Measurements from ENCODE around the gene LMNTD2. TPM values are rescaled to one million over a fixed set of nuclear protein-coding genes. Genes with fewer than 3 reads are reported as not detected.

Gene LMNTD2
- total RNA-seq, 1 donor from 2014 or later, result 1.1 TPM

- intact Hi-C loops (cut with micrococcal nuclease), result loop anchor here (1.0 to 5.0 kb wide), 4 partner anchors 8 to 361 kb away; partner anchors contain the start of genes BET1L, DEAF1, LMNTD2 and PHRF1
These were observed 8.0 kb upstream of the LMNTD2 start for GRCh38 chr11:568306-569157.

GRCh38 chr11:567629-568292, 7.2 kb upstream of the LMNTD2 start:
- intact Hi-C loops (cut with micrococcal nuclease), result loop anchor here (1.0 to 5.0 kb wide), 4 partner anchors 7 to 360 kb away; partner anchors contain the start of genes BET1L, DEAF1, LMNTD2 and PHRF1

- intact Hi-C loops (cut with micrococcal nuclease), result loop anchor here (5.0 kb wide), 1 partner anchor 360 kb away; the partner anchor contains the start of genes BET1L and RIC8A
These were observed 6.6 kb upstream of the LMNTD2 start for GRCh38 chr11:567011-567628.

- intact Hi-C loops (cut with micrococcal nuclease), result loop anchor here (5.0 kb wide), 1 partner anchor 359 kb away; the partner anchor contains the start of genes BET1L and RIC8A
These were observed 5.5 kb upstream of the LMNTD2 start for GRCh38 chr11:565921-566509.

- intact Hi-C loops (cut with micrococcal nuclease), result no loop called here
These were observed 3.5 kb upstream of the LMNTD2 start for GRCh38 chr11:563812-564578.

GRCh38 chr11:563066-563811, 2.7 kb upstream of the LMNTD2 start:
- intact Hi-C loops (cut with micrococcal nuclease), result no loop called here

- intact Hi-C loops (cut with micrococcal nuclease), result no loop called here
These were observed 1.6 kb upstream of the LMNTD2 start for GRCh38 chr11:562046-562645.

GRCh38 chr11:561148-562003, 838 bp upstream of the LMNTD2 start:
- intact Hi-C loops (cut with micrococcal nuclease), result loop anchor here (2.0 kb wide), 2 partner anchors 13 to 27 kb away; no protein-coding TSS in a partner anchor

- intact Hi-C loops (cut with micrococcal nuclease), result loop anchor here (1.0 to 2.0 kb wide), 8 partner anchors 8 to 324 kb away; partner anchors contain the start of genes HRAS, PSMD13, SIRT3 and TALDO1
These were observed 730 bp downstream of the LMNTD2 start for GRCh38 chr11:559712-560304.

- intact Hi-C loops (cut with micrococcal nuclease), result no loop called here
These were observed 1.4 kb downstream of the LMNTD2 start for GRCh38 chr11:559020-559620.

GRCh38 chr11:558503-558902, 2.0 kb downstream of the LMNTD2 start:
- intact Hi-C loops (cut with micrococcal nuclease), result no loop called here

- intact Hi-C loops (cut with micrococcal nuclease), result no loop called here
These were observed 3.0 kb downstream of the LMNTD2 start for GRCh38 chr11:557328-558132.

- intact Hi-C loops (cut with micrococcal nuclease), result no loop called here
These were observed 3.8 kb downstream of the LMNTD2 start for GRCh38 chr11:556662-557256.

- intact Hi-C loops (cut with micrococcal nuclease), result loop anchor here (1.0 kb wide), 1 partner anchor 167 kb away; no protein-coding TSS in a partner anchor
These were observed 4.5 kb downstream of the LMNTD2 start for GRCh38 chr11:555780-556661.

- intact Hi-C loops (cut with micrococcal nuclease), result loop anchor here (1.0 kb wide), 1 partner anchor 168 kb away; no protein-coding TSS in a partner anchor
These were observed 5.2 kb downstream of the LMNTD2 start for GRCh38 chr11:555227-555779.
